Brain pericyte (primary cell): Measurements from ENCODE around the gene TMEM45B.
"Not testable (repeated sequence)": the region's sequence is repeated elsewhere in the genome, so short reads cannot be mapped to it uniquely, and the experiment has no call there.

Experiments
- DNase-seq: peaks from one replicate; pipeline ENCODE4 v3.0.0-alpha.2; 2012; ENCODE audit warnings: low read depth, low spot score

Gene TMEM45B

GRCh38 chr11:129808241-129808640 is 7.4 kb upstream of the TMEM45B start:
- not testable (repeated sequence) for DNase-seq

GRCh38 chr11:129813231-129813791 is 2.3 kb upstream of the TMEM45B start:
- no peak for DNase-seq

GRCh38 chr11:129814244-129815014 is 1.2 kb upstream of the TMEM45B start:
- no peak for DNase-seq

- DNase-seq: no peak
Measured at GRCh38 chr11:129817534-129818051, 1.9 kb downstream of the TMEM45B start.

GRCh38 chr11:129818236-129818635 is 2.6 kb downstream of the TMEM45B start:
- not testable (repeated sequence) for DNase-seq

- DNase-seq: no peak
Measured at GRCh38 chr11:129819237-129819636, 3.6 kb downstream of the TMEM45B start.

GRCh38 chr11:129820228-129820627 is 4.6 kb downstream of the TMEM45B start:
- not testable (repeated sequence) for DNase-seq

GRCh38 chr11:129823281-129823680 is 7.6 kb downstream of the TMEM45B start:
- not testable (repeated sequence) for DNase-seq

- DNase-seq: not testable (repeated sequence)
Measured at GRCh38 chr11:129823799-129824198, 8.2 kb downstream of the TMEM45B start.

GRCh38 chr11:129825380-129825779 is 9.7 kb downstream of the TMEM45B start:
- no peak for DNase-seq

GRCh38 chr11:129828301-129828836 is 12.7 kb downstream of the TMEM45B start:
- no peak for DNase-seq

- DNase-seq: not testable (repeated sequence)
Measured at GRCh38 chr11:129829497-129829896, 13.8 kb downstream of the TMEM45B start.

GRCh38 chr11:129831227-129831626 is 15.6 kb downstream of the TMEM45B start:
- not testable (repeated sequence) for DNase-seq

- DNase-seq: not testable (repeated sequence)
Measured at GRCh38 chr11:129833260-129833659, 17.6 kb downstream of the TMEM45B start.

GRCh38 chr11:129836423-129836891 is 20.8 kb downstream of the TMEM45B start:
- not testable (repeated sequence) for DNase-seq

- DNase-seq: no peak
Measured at GRCh38 chr11:129836979-129837378, 21.3 kb downstream of the TMEM45B start.

- no peak for DNase-seq
Measured at GRCh38 chr11:129840236-129840635, 24.6 kb downstream of the TMEM45B start.

- DNase-seq: no peak
Measured at GRCh38 chr11:129842138-129842537, 26.5 kb downstream of the TMEM45B start.

- peak; percentile 25 for DNase-seq
Measured at GRCh38 chr11:129846508-129847335, 31.1 kb downstream of the TMEM45B start.

GRCh38 chr11:129847361-129847760 is 31.7 kb downstream of the TMEM45B start:
- DNase-seq: not testable (repeated sequence)

GRCh38 chr11:129849447-129850130 is 33.9 kb downstream of the TMEM45B start:
- DNase-seq: no peak
